WERI-Rb-1 (cell line): ENCODE results near the gene NDST4.

Experiments
- DNase-seq: peaks from one replicate; pipeline ENCODE4 v3.0.0-alpha.2; 2020
- H3K27ac ChIP-seq: fragments of 250-450 bp; sonication (Bioruptor Pico); 2 replicates; pipeline ENCODE4 v1.5.1; 2020; ENCODE audit warnings: mild to moderate bottlenecking, moderate library complexity
- H3K27me3 ChIP-seq: fragments of 250-450 bp; sonication (Bioruptor Pico); 2 replicates; pipeline ENCODE4 v1.5.1; 2021; ENCODE audit warnings: mild to moderate bottlenecking, low read depth, moderate library complexity; ENCODE audit not compliant: insufficient read depth, severe bottlenecking
- H3K36me3 ChIP-seq: fragments of 250-450 bp; sonication (Bioruptor Pico); 2 replicates; pipeline ENCODE4 v1.5.1; 2020; ENCODE audit warnings: mild to moderate bottlenecking, moderate library complexity
- H3K4me3 ChIP-seq: 2 replicates; pipeline ENCODE4 v1.5.1; 2011; ENCODE audit warnings: low read depth, mild to moderate bottlenecking, control low read depth, low read length
- H3K9me3 ChIP-seq: fragments of 250-450 bp; sonication (Bioruptor Pico); 2 replicates; pipeline ENCODE4 v1.5.1; 2021; ENCODE audit warnings: mild to moderate bottlenecking, moderate library complexity; ENCODE audit not compliant: severe bottlenecking
- CTCF ChIP-seq: IDR thresholded peaks from 2 replicates; pipeline ENCODE4 v1.5.1; 2011; ENCODE audit warnings: low read depth, mild to moderate bottlenecking, control low read depth, inconsistent platforms, low read length

Gene NDST4

GRCh38 chr4:115053313-115053712 is 60.1 kb downstream of the NDST4 start:
- H3K27me3 ChIP-seq, result no peaks in the 10 kb centered on the region
- no peak overlapping the region for H3K27ac ChIP-seq
- no peaks in the 10 kb centered on the region for H3K36me3 ChIP-seq
- no peak for DNase-seq
- no peak overlapping the region for H3K4me3 ChIP-seq
- no peak for TF ChIP-seq CTCF
- no peaks in the 10 kb centered on the region for H3K9me3 ChIP-seq

GRCh38 chr4:115042496-115042895 is 70.9 kb downstream of the NDST4 start:
- Histone ChIP-seq H3K36me3 (no peaks in the 10 kb centered on the region), H3K27ac (no peak overlapping the region), H3K27me3 (no peaks in the 10 kb centered on the region), H3K9me3 (no peaks in the 10 kb centered on the region), H3K4me3 (no peak overlapping the region)
- DNase-seq, result no peak
- TF ChIP-seq CTCF, result no peak

DNA sequence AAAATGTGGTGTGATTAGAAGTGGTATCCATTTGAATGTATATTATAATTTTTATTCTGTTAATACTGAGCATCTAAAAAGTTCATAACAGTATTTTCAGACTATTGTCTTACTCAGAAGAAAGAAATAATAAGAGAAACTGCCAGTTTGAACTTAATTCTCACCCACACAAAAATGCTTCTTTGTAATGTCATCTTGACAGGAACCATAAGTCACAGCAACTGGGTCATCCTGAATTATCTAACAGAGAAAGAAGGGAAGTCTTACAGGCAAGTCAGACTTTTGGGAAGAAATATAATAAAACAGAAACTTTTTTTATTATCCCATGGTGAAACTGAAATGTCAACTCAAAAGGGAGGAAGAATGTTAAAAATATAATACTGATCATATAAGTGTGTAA is 83.1 kb downstream of the NDST4 start:
- Histone ChIP-seq H3K36me3 (no peaks in the 10 kb centered on the region), H3K27me3 (no peaks in the 10 kb centered on the region), H3K9me3 (no peaks in the 10 kb centered on the region), H3K27ac (no peak overlapping the region), H3K4me3 (no peak overlapping the region)
- TF ChIP-seq CTCF, result no peak
- DNase-seq, result no peak

DNA sequence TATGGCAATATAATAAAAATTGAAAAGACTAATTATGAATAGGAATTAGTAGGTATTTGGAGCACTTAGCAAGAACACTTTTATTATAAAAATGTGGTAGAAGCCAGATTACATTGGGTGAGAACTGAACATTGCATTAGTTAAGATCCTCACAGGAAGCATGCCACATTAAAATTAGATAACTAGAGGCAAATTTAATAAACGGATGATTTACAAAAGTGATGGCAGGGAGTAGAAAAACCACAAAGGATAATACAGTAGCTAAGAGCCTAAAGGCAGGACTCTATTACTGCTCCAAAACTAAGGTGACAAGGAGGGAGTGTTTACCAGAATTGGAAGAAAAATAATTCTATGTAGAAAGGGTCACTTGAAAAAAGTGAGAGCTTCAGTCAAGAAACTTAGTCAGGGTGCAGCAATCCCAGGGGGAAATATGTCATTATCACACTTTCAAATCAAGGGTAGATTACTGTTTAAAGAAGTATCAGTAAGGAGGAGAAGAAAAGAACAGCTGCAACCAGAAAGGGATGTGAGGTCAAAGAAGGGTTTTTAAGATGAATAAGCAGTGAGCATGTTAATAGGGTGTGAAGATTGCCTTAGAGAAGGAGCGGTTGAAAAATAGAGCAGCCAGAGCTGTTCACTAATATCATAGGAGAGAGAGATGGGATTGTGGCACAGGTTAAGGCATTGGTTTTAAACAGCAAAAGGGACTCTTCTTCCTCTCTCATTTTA is 84.6 kb downstream of the NDST4 start:
- DNase-seq, result no peak
- Histone ChIP-seq H3K4me3 (no peak overlapping the region), H3K9me3 (no peaks in the 10 kb centered on the region), H3K27me3 (no peaks in the 10 kb centered on the region), H3K27ac (no peak overlapping the region), H3K36me3 (no peaks in the 10 kb centered on the region)
- TF ChIP-seq CTCF, result no peak

DNA sequence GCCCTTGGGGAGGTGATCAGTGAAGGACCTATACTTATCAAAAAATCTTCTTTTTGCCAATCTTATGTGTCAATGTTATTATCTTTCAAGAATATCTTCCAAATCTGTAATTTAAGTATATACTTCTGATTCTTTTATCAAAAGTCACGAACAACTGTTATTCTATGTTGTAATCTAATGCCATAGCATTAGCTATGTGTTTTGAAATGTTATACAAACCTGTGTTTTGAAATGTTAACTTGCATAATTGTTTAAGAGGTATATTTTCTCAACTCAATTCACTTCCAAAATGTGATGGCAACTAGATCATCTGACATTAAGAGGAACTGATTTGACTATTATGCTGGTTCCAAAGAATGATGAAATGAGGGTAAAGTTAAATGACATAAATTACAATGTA is 113.5 kb downstream of the NDST4 start:
- TF ChIP-seq CTCF, result no peak
- no peak for DNase-seq
- no peak overlapping the region for H3K27ac ChIP-seq
- no peak overlapping the region for H3K4me3 ChIP-seq
- no peaks in the 10 kb centered on the region for H3K36me3 ChIP-seq
- no peaks in the 10 kb centered on the region for H3K27me3 ChIP-seq
- H3K9me3 ChIP-seq, result no peaks in the 10 kb centered on the region

GRCh38 chr4:114998316-114998715 is 115.1 kb downstream of the NDST4 start:
- Histone ChIP-seq H3K36me3 (no peaks in the 10 kb centered on the region), H3K27ac (no peak overlapping the region), H3K27me3 (no peaks in the 10 kb centered on the region), H3K9me3 (no peaks in the 10 kb centered on the region), H3K4me3 (no peak overlapping the region)
- DNase-seq, result no peak
- no peak for TF ChIP-seq CTCF
